CD4-positive, alpha-beta T cell (primary cell): Measurements from ENCODE around the gene MSL1. TPM values are rescaled to one million over a fixed set of nuclear protein-coding genes. Genes with fewer than 3 reads are reported as not detected.

Experiments used
- ATAC-seq: fragments of 200-7000 bp; cut with Tn5 transposase; one replicate; pipeline ENCODE4 v1.10.0; 2022; ENCODE audit warnings: mild to moderate bottlenecking; ENCODE audit not compliant: poor library complexity
- CTCF ChIA-PET: fragments of 350-600 bp; sonication (Branson Sonifier 250); formaldehyde crosslinking; loops from one replicate; lab custom pipeline; 2021; ENCODE audit warnings: antibody characterized with exemption, inconsistent platforms; lab: Charles Lee
- POLR2A ChIA-PET: fragments of 350-600 bp; sonication (Branson Sonifier 250); formaldehyde crosslinking; loops from one replicate; lab custom pipeline; 2021; ENCODE audit warnings: antibody characterized with exemption, inconsistent platforms; lab: Charles Lee
- DNase-seq, 14 experiments: peaks; one replicate each; pipeline ENCODE4 v3.0.0-alpha.2; 2013 to 2020; ENCODE audit warnings: mixed read lengths in 2 of 14
- H3K27ac ChIP-seq, 2 donors: one replicate each; pipeline versions ENCODE4 v1.5.1 to v1.7.0; 2013; ENCODE audit warnings: low read length in 2 of 2, low read depth in 1 of 2, mild to moderate bottlenecking in 1 of 2
- H3K27me3 ChIP-seq, 2 experiments: 1 replicate in 1 of 2; 2 replicates in 1 of 2; pipeline versions ENCODE4 v1.6.1 to v1.7.0; 2013; ENCODE audit warnings: low read length in 2 of 2, control low read depth in 1 of 2, mild to moderate bottlenecking in 1 of 2, moderate library complexity in 1 of 2; ENCODE audit not compliant: insufficient read depth in 2 of 2, control insufficient read depth in 1 of 2
- H3K36me3 ChIP-seq: one replicate; pipeline ENCODE4 v1.6.1; 2013; ENCODE audit warnings: low read length, control low read depth; ENCODE audit not compliant: insufficient read depth
- H3K4me1 ChIP-seq: one replicate; pipeline ENCODE4 v1.6.1; 2013; ENCODE audit warnings: low read length, control low read depth; ENCODE audit not compliant: insufficient read depth
- H3K4me3 ChIP-seq: one replicate; pipeline ENCODE4 v1.5.1; 2013; ENCODE audit warnings: mild to moderate bottlenecking, low read length, moderate library complexity
- H3K9me3 ChIP-seq, 2 experiments: 1 replicate in 1 of 2; 2 replicates in 1 of 2; pipeline versions ENCODE4 v1.6.1 to v1.7.0; 2013; ENCODE audit warnings: low read length in 2 of 2, mild to moderate bottlenecking in 2 of 2, control low read depth in 1 of 2, moderate library complexity in 1 of 2; ENCODE audit not compliant: control insufficient read depth in 1 of 2, insufficient read depth in 1 of 2
- H3K27ac Mint-ChIP-seq: one replicate; pipeline ENCODE4 v1.8.0; 2020; ENCODE audit warnings: mixed read lengths
- H3K27me3 Mint-ChIP-seq: one replicate; pipeline ENCODE4 v1.8.0; 2021; ENCODE audit warnings: mixed read lengths
- H3K36me3 Mint-ChIP-seq: one replicate; pipeline ENCODE4 v1.8.0; 2021; ENCODE audit warnings: low read depth, mixed read lengths
- H3K4me1 Mint-ChIP-seq: one replicate; pipeline ENCODE4 v1.8.0; 2021; ENCODE audit warnings: low read depth, mixed read lengths
- H3K4me3 Mint-ChIP-seq: one replicate; pipeline ENCODE4 v1.8.0; 2020; ENCODE audit warnings: mild to moderate bottlenecking, mixed read lengths
- H3K9me3 Mint-ChIP-seq: one replicate; pipeline ENCODE4 v1.8.0; 2020; ENCODE audit warnings: mixed read lengths
- intact Hi-C, 2 experiments: fragments of 100-400 bp; cut with DNase I in 1 of 2; cut with micrococcal nuclease in 1 of 2; formaldehyde crosslinking; loops; one replicate each; pipeline versions ENCODE4 v1.15.1 to v1.9.0; 2023 to 2025; cut with DNase I, micrococcal nuclease
- total RNA-seq, 174 experiments: library from RNA in 2 of 174; stranded (reverse) in 2 of 174; gene quantifications; one replicate each; pipeline ENCODE4 v1.2.3 and lab custom pipeline; 2021 to 2026
- TF ChIP-seq, protein P1 (sequence below): fragments of 200-600 bp; IDR thresholded peaks from one replicate; pipeline ENCODE4 v1.8.0; 2022; ENCODE audit warnings: antibody characterized with exemption, mild to moderate bottlenecking

The MSL1 gene
- total RNA-seq, 2 experiments from 2014 or later = 77.0 to 79.2 TPM

DNA sequence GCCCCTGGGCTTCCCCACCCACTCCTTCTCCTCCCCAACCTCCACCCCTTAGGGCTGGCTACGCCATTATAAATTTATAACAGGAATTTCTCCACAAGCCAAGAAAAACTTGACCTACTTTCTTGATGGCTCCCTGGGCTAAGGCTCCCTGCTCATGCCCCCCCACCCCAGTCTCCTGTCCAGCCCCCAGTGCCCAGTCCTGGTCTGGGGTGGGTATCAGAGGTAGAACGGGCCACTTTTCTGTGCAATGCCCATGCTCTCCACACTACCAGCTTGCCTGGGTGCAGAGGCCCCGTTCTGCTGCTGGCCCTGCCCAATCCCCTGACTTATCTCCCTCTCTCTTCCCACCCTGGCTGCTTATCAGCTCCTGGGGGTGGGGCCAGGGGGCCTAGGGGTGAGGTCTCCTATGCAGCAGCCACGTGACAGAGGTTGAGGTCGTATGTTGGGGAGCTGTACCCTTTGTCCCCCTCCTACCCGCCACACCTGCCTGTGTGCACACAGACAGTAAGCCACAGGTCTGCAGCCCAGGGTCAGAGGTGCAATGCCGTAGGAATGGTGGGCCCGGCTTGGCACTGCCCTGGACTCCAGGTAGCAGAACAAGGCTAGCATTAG, 48.9 kb upstream of the MSL1 start:
- H3K27ac ChIP-seq = peak overlapping the region in 1 of 2 donors; percentile 73
- H3K4me1 ChIP-seq = peaks cover 72% of the 10 kb centered on the region
- Mint-ChIP-seq H3K36me3 (peaks cover 26% of the 10 kb centered on the region), H3K4me3 (no peak overlapping the region), H3K27ac (peak overlapping the region; percentile 76), H3K4me1 (peaks cover 73% of the 10 kb centered on the region), H3K9me3 (no peaks in the 10 kb centered on the region), H3K27me3 (no peaks in the 10 kb centered on the region)
- peaks cover 36% of the 10 kb centered on the region for H3K36me3 ChIP-seq
- CTCF ChIA-PET = interaction anchor here (0.6 to 0.9 kb wide), 2 partner anchors 37 to 39 kb away, joined by 3 to 5 read pairs; no protein-coding TSS in a partner anchor
- H3K9me3 ChIP-seq = no peaks in the 10 kb centered on the region
- no peak overlapping the region for H3K4me3 ChIP-seq
- no peak for ATAC-seq
- TF ChIP-seq, protein P1, sequence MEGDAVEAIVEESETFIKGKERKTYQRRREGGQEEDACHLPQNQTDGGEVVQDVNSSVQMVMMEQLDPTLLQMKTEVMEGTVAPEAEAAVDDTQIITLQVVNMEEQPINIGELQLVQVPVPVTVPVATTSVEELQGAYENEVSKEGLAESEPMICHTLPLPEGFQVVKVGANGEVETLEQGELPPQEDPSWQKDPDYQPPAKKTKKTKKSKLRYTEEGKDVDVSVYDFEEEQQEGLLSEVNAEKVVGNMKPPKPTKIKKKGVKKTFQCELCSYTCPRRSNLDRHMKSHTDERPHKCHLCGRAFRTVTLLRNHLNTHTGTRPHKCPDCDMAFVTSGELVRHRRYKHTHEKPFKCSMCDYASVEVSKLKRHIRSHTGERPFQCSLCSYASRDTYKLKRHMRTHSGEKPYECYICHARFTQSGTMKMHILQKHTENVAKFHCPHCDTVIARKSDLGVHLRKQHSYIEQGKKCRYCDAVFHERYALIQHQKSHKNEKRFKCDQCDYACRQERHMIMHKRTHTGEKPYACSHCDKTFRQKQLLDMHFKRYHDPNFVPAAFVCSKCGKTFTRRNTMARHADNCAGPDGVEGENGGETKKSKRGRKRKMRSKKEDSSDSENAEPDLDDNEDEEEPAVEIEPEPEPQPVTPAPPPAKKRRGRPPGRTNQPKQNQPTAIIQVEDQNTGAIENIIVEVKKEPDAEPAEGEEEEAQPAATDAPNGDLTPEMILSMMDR = no peak
- POLR2A ChIA-PET = interaction anchor here (1.1 to 4.4 kb wide), 3 partner anchors 8 to 26 kb away, joined by 3 to 46 read pairs (median 6); partner anchors contain the start of gene NR1D1
- intact Hi-C loops = no loop called here
- DNase-seq = peak in 1 of 14 experiments; percentile 10
- no peaks in the 10 kb centered on the region for H3K27me3 ChIP-seq

DNA sequence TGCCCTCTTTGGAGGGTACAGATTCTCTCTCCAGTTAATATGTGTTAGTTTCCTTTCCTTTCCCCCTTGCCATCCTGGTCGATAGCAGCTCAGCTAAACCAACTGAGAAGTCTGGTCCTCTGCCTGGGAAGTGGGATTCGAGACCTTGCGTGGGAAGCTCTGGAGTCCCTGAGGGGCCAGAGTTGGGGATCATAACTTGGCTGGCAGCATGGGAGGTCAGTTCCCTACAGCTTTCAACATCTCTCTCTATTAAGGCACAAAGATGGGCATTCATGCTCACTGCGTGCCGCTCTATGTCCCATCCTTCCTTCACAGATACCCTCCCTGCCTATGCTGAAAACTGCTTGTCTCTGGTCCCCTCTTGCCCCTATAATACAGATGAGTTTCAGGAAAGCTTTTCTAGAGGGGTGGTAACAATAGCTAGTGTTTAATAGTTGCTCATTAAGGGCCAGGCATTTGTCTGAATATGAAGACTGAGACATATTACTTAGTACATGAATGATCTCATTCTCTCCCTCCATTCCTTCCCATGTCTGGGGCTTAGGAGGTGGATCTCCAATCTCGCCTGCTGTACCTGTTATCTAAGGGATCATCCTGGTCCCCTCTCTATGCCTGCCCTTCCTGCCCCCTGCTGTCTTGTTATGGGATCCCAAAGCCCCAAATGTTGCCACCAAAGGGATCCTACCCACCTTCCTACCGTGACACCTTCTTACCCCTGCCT, 48.2 kb upstream of the MSL1 start:
- CTCF ChIA-PET = interaction anchor here (0.9 kb wide), 1 partner anchor 38 kb away, joined by 5 read pairs; no protein-coding TSS in a partner anchor
- H3K9me3 ChIP-seq = no peaks in the 10 kb centered on the region
- no peak overlapping the region for H3K4me3 ChIP-seq
- POLR2A ChIA-PET = interaction anchor here (0.8 to 4.4 kb wide), 5 partner anchors 9 to 29 kb away, joined by 3 to 46 read pairs (median 6); partner anchors contain the start of gene NR1D1
- H3K36me3 Mint-ChIP-seq = peaks cover 34% of the 10 kb centered on the region
- H3K36me3 ChIP-seq = peaks cover 40% of the 10 kb centered on the region
- intact Hi-C loops = loop anchor here in 1 of 2 experiments (1.0 kb wide), 1 partner anchor 37 kb away; no protein-coding TSS in a partner anchor
- H3K27me3 Mint-ChIP-seq = no peaks in the 10 kb centered on the region
- ATAC-seq = no peak
- H3K4me1 Mint-ChIP-seq = peaks cover 67% of the 10 kb centered on the region
- DNase-seq = peak in 1 of 14 experiments; percentile 10
- peak overlapping the region; percentile 58 for H3K4me3 Mint-ChIP-seq
- peak overlapping the region; percentile 76 for H3K27ac Mint-ChIP-seq
- no peaks in the 10 kb centered on the region for H3K27me3 ChIP-seq
- H3K9me3 Mint-ChIP-seq = no peaks in the 10 kb centered on the region
- peaks cover 64% of the 10 kb centered on the region for H3K4me1 ChIP-seq
- peak overlapping the region in 1 of 2 donors; percentile 73 for H3K27ac ChIP-seq
- TF ChIP-seq, protein P1 = no peak

- Histone ChIP-seq H3K27ac (no peak overlapping the region), H3K27me3 (no peaks in the 10 kb centered on the region), H3K4me3 (no peak overlapping the region), H3K4me1 (peaks cover 59% of the 10 kb centered on the region), H3K9me3 (no peaks in the 10 kb centered on the region), H3K36me3 (peaks cover 43% of the 10 kb centered on the region)
- Mint-ChIP-seq H3K27me3 (no peaks in the 10 kb centered on the region), H3K4me1 (peaks cover 62% of the 10 kb centered on the region), H3K9me3 (no peaks in the 10 kb centered on the region), H3K36me3 (peaks cover 39% of the 10 kb centered on the region), H3K4me3 (no peak overlapping the region), H3K27ac (peak overlapping the region; percentile 76)
- ChIA-PET CTCF (interaction anchor here (2.6 to 2.8 kb wide), 2 partner anchors 26 to 37 kb away, joined by 19 to 49 read pairs; partner anchors contain the start of gene NR1D1), POLR2A (interaction anchor here (0.8 to 4.4 kb wide), 5 partner anchors 10 to 29 kb away, joined by 4 to 46 read pairs (median 14); partner anchors contain the start of genes NR1D1 and THRA)
- TF ChIP-seq, protein P1 = no peak
- intact Hi-C loops = loop anchor here in 1 of 2 experiments (1.0 kb wide), 1 partner anchor 36 kb away; no protein-coding TSS in a partner anchor
- no peak for DNase-seq
- ATAC-seq = no peak
These were observed 47.6 kb upstream of the MSL1 start for GRCh38 chr17:40074175-40074512.
